IMR-90 (cell line): ENCODE results near the gene CORO1C. TPM values are rescaled to one million over a fixed set of nuclear protein-coding genes. Genes with fewer than 3 reads are reported as not detected.

Experiments
- ATAC-seq: fragments of 200-7000 bp; cut with Tn5 transposase; 2 replicates; pipeline ENCODE4 v1.9.1; 2020; ENCODE audit warnings: low read depth, mild to moderate bottlenecking, moderate library complexity
- BruUV-seq: library from RNA; stranded (reverse); fragments of 400-500 nt; replicated peaks from 2 replicates; lab custom pipeline; 2021; lab: Mats Ljungman, UMichigan
- CTCF ChIA-PET: fragments of 300-600 bp; formaldehyde crosslinking; extraction: SDS; loops from one replicate; lab custom pipeline; 2021; ENCODE audit warnings: antibody characterized with exemption; lab: Yijun Ruan, JAX
- POLR2A ChIA-PET: fragments of 300-600 bp; sonication (Branson Sonifier 250); formaldehyde crosslinking; loops from one replicate; lab custom pipeline; 2022; ENCODE audit warnings: antibody characterized with exemption; ENCODE audit not compliant: unreplicated experiment; lab: Charles Lee
- DNase-seq: peaks from one replicate; pipeline ENCODE4 v3.0.0; 2013
- H2AFZ ChIP-seq: replicated peaks from 2 replicates; pipeline ENCODE3; 2013; ENCODE audit warnings: low read length, mild to moderate bottlenecking; ENCODE audit not compliant: poor library complexity
- H2AK5ac ChIP-seq: 2 replicates; pipeline ENCODE4 v1.6.1; 2013; ENCODE audit warnings: low read depth, low read length, inconsistent platforms
- H2AK9ac ChIP-seq: replicated peaks from 2 replicates; pipeline ENCODE3; 2013; ENCODE audit warnings: mild to moderate bottlenecking, low read depth, low read length, moderate library complexity; ENCODE audit not compliant: poor library complexity
- H2BK120ac ChIP-seq: 2 replicates; pipeline ENCODE4 v1.6.1; 2013; ENCODE audit warnings: low read depth, low read length, inconsistent platforms
- H2BK15ac ChIP-seq: 3 replicates; pipeline ENCODE4 v1.6.1; 2013; ENCODE audit warnings: low read depth, low read length, inconsistent platforms
- H2BK20ac ChIP-seq: 2 replicates; pipeline ENCODE4 v1.6.1; 2013; ENCODE audit warnings: low read depth, mild to moderate bottlenecking, inconsistent platforms, low read length, moderate library complexity
- H2BK5ac ChIP-seq: 2 replicates; pipeline ENCODE4 v1.6.1; 2013; ENCODE audit warnings: mild to moderate bottlenecking, low read depth, low read length, inconsistent platforms; ENCODE audit not compliant: poor library complexity, severe bottlenecking
- H3K14ac ChIP-seq: replicated peaks from 2 replicates; pipeline ENCODE4 v1.6.1; 2013; ENCODE audit warnings: low read depth, low read length, inconsistent platforms
- H3K18ac ChIP-seq: 2 replicates; pipeline ENCODE4 v1.6.1; 2013; ENCODE audit warnings: low read depth, low read length, control low read depth
- H3K23ac ChIP-seq: 2 replicates; pipeline ENCODE4 v1.6.1; 2013; ENCODE audit warnings: low read depth, low read length, inconsistent platforms
- H3K27ac ChIP-seq: 2 replicates; pipeline ENCODE4 v1.5.1; 2013; ENCODE audit warnings: mild to moderate bottlenecking, control low read depth, low read length; ENCODE audit not compliant: insufficient read depth
- H3K27me3 ChIP-seq: 2 replicates; pipeline ENCODE4 v1.6.1; 2013; ENCODE audit warnings: low read length; ENCODE audit not compliant: control insufficient read depth, insufficient read depth
- H3K36me3 ChIP-seq: 2 replicates; pipeline ENCODE4 v1.6.1; 2013; ENCODE audit warnings: low read length, mixed read lengths; ENCODE audit not compliant: control insufficient read depth, insufficient read depth
- H3K4ac ChIP-seq: 2 replicates; pipeline ENCODE4 v1.6.1; 2013; ENCODE audit warnings: low read depth, low read length, inconsistent platforms
- H3K4me1 ChIP-seq: 2 replicates; pipeline ENCODE4 v1.6.1; 2013; ENCODE audit warnings: low read length, mixed read lengths; ENCODE audit not compliant: control insufficient read depth, insufficient read depth
- H3K4me2 ChIP-seq: 2 replicates; pipeline ENCODE4 v1.6.1; 2013; ENCODE audit warnings: low read depth, mild to moderate bottlenecking, control low read depth, low read length, moderate library complexity
- H3K4me3 ChIP-seq: 2 replicates; pipeline ENCODE4 v1.5.1; 2013; ENCODE audit warnings: low read depth, mild to moderate bottlenecking, control low read depth, low read length, moderate library complexity; ENCODE audit not compliant: insufficient read depth
- H3K56ac ChIP-seq: 2 replicates; pipeline ENCODE4 v1.6.1; 2013; ENCODE audit warnings: low read length, inconsistent platforms; ENCODE audit not compliant: insufficient read depth; ENCODE audit errors: extremely low read depth
- H3K79me1 ChIP-seq, 2 experiments: 2 replicates each; pipeline ENCODE4 v1.6.1; 2013; ENCODE audit warnings: low read length in 2 of 2, inconsistent platforms in 1 of 2, low read depth in 1 of 2
- H3K9ac ChIP-seq: 2 replicates; pipeline ENCODE4 v1.6.1; 2013; ENCODE audit warnings: low read depth, low read length, control low read depth
- H3K9me1 ChIP-seq: 2 replicates; pipeline ENCODE4 v1.6.1; 2013; ENCODE audit warnings: low read length, inconsistent platforms; ENCODE audit not compliant: insufficient read depth
- H3K9me3 ChIP-seq: 2 replicates; pipeline ENCODE4 v1.6.1; 2013; ENCODE audit warnings: low read length; ENCODE audit not compliant: control insufficient read depth, insufficient read depth
- H4K20me1 ChIP-seq: 2 replicates; pipeline ENCODE4 v1.6.1; 2013; ENCODE audit warnings: low read length, inconsistent platforms; ENCODE audit not compliant: insufficient read depth
- H4K5ac ChIP-seq: 2 replicates; pipeline ENCODE4 v1.6.1; 2013; ENCODE audit warnings: mild to moderate bottlenecking, low read depth, low read length, control low read depth
- H4K8ac ChIP-seq, 2 experiments: 2 replicates each; pipeline ENCODE4 v1.6.1; 2013; ENCODE audit warnings: low read depth in 2 of 2, low read length in 2 of 2, control low read depth in 1 of 2, inconsistent platforms in 1 of 2
- H4K91ac ChIP-seq: 2 replicates; pipeline ENCODE4 v1.6.1; 2013; ENCODE audit warnings: low read depth, low read length, inconsistent platforms; ENCODE audit not compliant: insufficient read depth
- CHD1 ChIP-seq: IDR thresholded peaks from 2 replicates; pipeline ENCODE4 v1.6.1; 2012; ENCODE audit warnings: low read depth, low read length, improper control_type of control experiment
- USF2 ChIP-seq: fragments of 150-350 bp; IDR thresholded peaks from 2 replicates; pipeline ENCODE4 v1.6.1; 2017; ENCODE audit warnings: mild to moderate bottlenecking, antibody characterized with exemption, low read length, low read depth
- whole genome bisulfite sequencing, 2 experiments: methylation state at CpG; one replicate each; pipeline versions ENCODE4 v1.1.5 to v1.1.7; 2013; ENCODE audit warnings: missing lambda C conversion rate in 2 of 2; ENCODE audit not compliant: insufficient read length in 1 of 2; ENCODE audit errors: extremely low coverage in 2 of 2; 5-methylcytosine and 5-hydroxymethylcytosine counted together
- dilution Hi-C: fragments of 300-500 bp; cut with HindIII; formaldehyde crosslinking; loops from one replicate; pipeline ENCODE4 v1.14.3; 2018; ENCODE audit warnings: low sequenced_read_pairs; ENCODE audit not compliant: unreplicated experiment
- in situ Hi-C: fragments of 300-500 bp; cut with MboI; formaldehyde crosslinking; loops from 3 replicates; pipeline ENCODE4 v1.14.3; 2019; ENCODE audit warnings: low sequenced_read_pairs, inconsistent platforms, mixed read lengths
- intact Hi-C: fragments of 100-400 bp; cut with micrococcal nuclease; formaldehyde crosslinking; loops from 2 replicates; pipeline ENCODE4 v1.10.0; 2022
- polyA plus RNA-seq, 3 experiments: library from polyadenylated mRNA; depleted of rRNA; stranded (reverse); fragments of >200 nt; gene quantifications; 2 replicates each; pipeline ENCODE4 v1.2.3, GENCODE V29; 2012; ENCODE audit warnings: low replicate concordance in 1 of 3
- total RNA-seq: library from RNA; depleted of rRNA; stranded (reverse); fragments of >200 nt; gene quantifications from 2 replicates; pipeline ENCODE4 v1.2.3, GENCODE V29; 2012

The CORO1C gene
- total and polyA plus RNA-seq, 2 of the 4 experiments (the other 2 are of a cell fraction): 675 to 1,100 TPM

GRCh38 chr12:108711489-108712164, 19.7 kb downstream of the CORO1C start:
- intact Hi-C loops: no loop called here
- H3K36me3 ChIP-seq: peaks cover 5% of the 10 kb centered on the region
- no peak overlapping the region for H2AFZ ChIP-seq
- H2AK9ac ChIP-seq: no peak overlapping the region
- no peak overlapping the region for H2AK5ac ChIP-seq
- in situ Hi-C loops: no loop called here
- no peak overlapping the region for H3K18ac ChIP-seq
- no peak overlapping the region; the same call in 1 of the 2 replicates for H3K4me2 ChIP-seq
- DNase-seq: no peak
- H4K5ac ChIP-seq: no peak overlapping the region
- H3K4me1 ChIP-seq: peaks cover 16% of the 10 kb centered on the region
- H4K91ac ChIP-seq: no peak overlapping the region
- BruUV-seq: no TSS peak
- H3K4me3 ChIP-seq: no peak overlapping the region
- ChIA-PET CTCF (interaction anchor here (1.2 kb wide), 1 partner anchor 9 kb away, joined by 3 read pairs; no protein-coding TSS in a partner anchor), POLR2A (interaction anchor here (0.6 to 0.7 kb wide), 2 partner anchors 24 to 121 kb away, joined by 5 to 7 read pairs; no protein-coding TSS in a partner anchor)
- H2BK120ac ChIP-seq: no peak overlapping the region
- no peak overlapping the region for H2BK20ac ChIP-seq
- no peak overlapping the region for H3K23ac ChIP-seq
- no peak overlapping the region for H3K56ac ChIP-seq
- no peaks in the 10 kb centered on the region for H3K27me3 ChIP-seq
- H2BK5ac ChIP-seq: no peak overlapping the region
- no CpG with 5 or more reads among the region's 9 CpGs for WGBS, 2 experiments
- no peak overlapping the region for H2BK15ac ChIP-seq
- no peak overlapping the region for H4K8ac ChIP-seq
- 0 out of 4 replicates have a peak, but pooled peaks cover 0 to 6% of the 10 kb centered on the region in 2 experiments for H3K79me1 ChIP-seq
- H3K9me3 ChIP-seq: no peaks in the 10 kb centered on the region
- no peak for ATAC-seq
- dilution Hi-C loops: no loop called here
- peaks cover 96% of the 10 kb centered on the region for H4K20me1 ChIP-seq
- no peak for TF ChIP-seq CHD1
- TF ChIP-seq USF2: no peak
- no peak overlapping the region for H3K14ac ChIP-seq
- peaks cover 6% of the 10 kb centered on the region; the same call in 1 of the 2 replicates for H3K9me1 ChIP-seq
- no peak overlapping the region for H3K27ac ChIP-seq
- no peak overlapping the region for H3K9ac ChIP-seq
- H3K4ac ChIP-seq: no peak overlapping the region
